DOHH2 (cell line): ENCODE results near the gene AKAP8.
"Not testable (repeated sequence)": the region's sequence is repeated elsewhere in the genome, so short reads cannot be mapped to it uniquely, and the experiment has no call there.

ENCODE experiments used
- CTCF ChIP-seq: fragments of 200-600 bp; sonication (generic); IDR thresholded peaks from one replicate; pipeline ENCODE4 v1.5.1; 2014; ENCODE audit warnings: antibody characterized with exemption, mild to moderate bottlenecking, low read depth, low read length; ENCODE audit not compliant: poor library complexity, severe bottlenecking
- EZH2phosphoT487 ChIP-seq: fragments of 200-600 bp; sonication (generic); IDR thresholded peaks from 2 replicates; pipeline ENCODE4 v1.6.1; 2017; ENCODE audit warnings: borderline replicate concordance, mild to moderate bottlenecking, antibody characterized with exemption, low read length, moderate library complexity, mixed read lengths

- TF ChIP-seq CTCF, EZH2phosphoT487: not testable (repeated sequence)
These were observed 31.8 kb upstream of the AKAP8 start for GRCh38 chr19:15411351-15411750.
